ENCODE data around the gene TMEM272. TPM values are rescaled to one million over a fixed set of nuclear protein-coding genes. Genes with fewer than 3 reads are reported as not detected.

Gene TMEM272
- total and polyA plus RNA-seq, 2 donors (not counting 3 experiments of a cell fraction or from before 2014, with no cell fraction given): not detected

DNA sequence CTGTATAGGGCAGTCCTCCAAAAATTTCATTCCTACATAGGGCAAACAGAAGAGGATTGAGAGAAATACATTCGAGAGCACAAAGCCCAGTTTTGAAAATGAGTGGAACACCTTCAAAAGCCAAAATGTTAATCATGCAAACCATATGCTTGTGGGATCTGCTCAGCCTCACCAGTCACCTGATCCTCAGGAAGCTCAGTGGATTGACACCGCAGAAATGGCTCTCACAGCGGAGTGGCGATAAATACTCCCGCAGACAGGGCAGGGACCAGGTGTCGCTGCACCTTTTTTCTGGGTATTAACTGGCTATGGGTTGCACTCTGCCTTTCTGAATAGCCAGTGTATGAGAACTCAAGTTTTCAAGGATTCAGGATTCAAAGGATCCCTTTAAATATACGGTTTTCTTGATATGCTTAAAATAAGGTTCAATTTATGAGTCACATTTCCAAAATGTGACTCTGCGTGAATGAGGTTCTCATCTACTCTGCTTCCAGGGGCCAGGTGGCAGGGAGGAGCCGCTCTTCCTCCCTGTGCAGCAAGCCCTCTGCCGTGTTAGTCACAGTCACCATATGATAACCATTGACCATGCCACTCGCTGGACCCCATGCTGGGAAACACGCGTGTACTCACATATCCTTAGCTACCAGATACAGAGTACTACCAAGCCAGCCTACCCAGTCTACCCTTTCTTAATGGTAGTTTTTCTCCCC is 22.7 kb downstream of the TMEM272 start:
- Histone ChIP-seq H2AFZ (ENCODE audit: low read depth, low read length) (no peak overlapping the region), H3K27me3 (ENCODE audit: control insufficient read depth in 2 of 2, insufficient read depth in 2 of 2, low read length in 2 of 2) (peaks cover 14 to 17% of the 10 kb centered on the region in 2 experiments), H3K4me3 (replicated peaks in 1 of 3; ENCODE audit: insufficient read depth in 1 of 3, low read depth in 1 of 3, low read length in 3 of 3) (no peak overlapping the region), H3K9me1 (replicated peaks; ENCODE audit: control insufficient read depth, extremely low read depth, insufficient read depth, low read length) (no peaks in the 10 kb centered on the region), H3K9ac (replicated peaks; ENCODE audit: extremely low read depth, insufficient read depth, low read length) (no peak overlapping the region), H3K9me3 (replicated peaks; ENCODE audit: control insufficient read depth, insufficient read depth, low read length) (no peaks in the 10 kb centered on the region), H3K36me3 (ENCODE audit: control insufficient read depth in 2 of 2, extremely low read depth in 1 of 2, insufficient read depth in 2 of 2, low read length in 2 of 2) (no peaks in the 10 kb centered on the region), H4K20me1 (replicated peaks; ENCODE audit: control insufficient read depth, extremely low read depth, insufficient read depth, low read length) (no peaks in the 10 kb centered on the region), H3K27ac (ENCODE audit: insufficient read depth, low read depth, low read length) (no peak overlapping the region), H3K79me2 (ENCODE audit: control insufficient read depth, insufficient read depth, low read length) (no peaks in the 10 kb centered on the region), H3K4me2 (ENCODE audit: insufficient read depth, low read length) (no peak overlapping the region), H3K4me1 (ENCODE audit: control insufficient read depth, extremely low read depth, insufficient read depth, low read length) (no peaks in the 10 kb centered on the region)
- POLR2A ChIA-PET: interaction anchor here (0.6 kb wide), 1 partner anchor 49 kb away, joined by 6 read pairs; no protein-coding TSS in a partner anchor
- dilution Hi-C loops (cut with MboI; ENCODE audit: extremely low pct_ligation_motif_present, low sequenced_read_pairs): no loop called here
- intact Hi-C loops (cut with micrococcal nuclease): no loop called here
- FAIRE-seq (no peak), DNase-seq (ENCODE audit: low read depth, low spot score) (no peak)
- TF ChIP-seq POLR2AphosphoS5 (IDR thresholded peaks at IDR 0.05; ENCODE audit: insufficient read depth, low read depth, low read length) (no peak), EZH2 (IDR thresholded peaks at IDR 0.05; ENCODE audit: borderline replicate concordance, low read depth, low read length, severe bottlenecking) (no peak), FOS (IDR thresholded peaks at IDR 0.05; ENCODE audit: borderline replicate concordance, insufficient read depth, low read length) (no peak), MYC (IDR thresholded peaks at IDR 0.05; ENCODE audit: low read depth, low read length) (no peak), GATA2 (IDR thresholded peaks at IDR 0.05; ENCODE audit: insufficient read depth, insufficient read length, low read depth, low read length) (no peak), JUN (IDR thresholded peaks at IDR 0.05; ENCODE audit: borderline replicate concordance, insufficient read depth, insufficient read length, low read depth) (no peak), POLR2A (IDR thresholded peaks at IDR 0.05; ENCODE audit: low read depth, low read length) (no peak)
- TF ChIP-seq, protein P1, sequence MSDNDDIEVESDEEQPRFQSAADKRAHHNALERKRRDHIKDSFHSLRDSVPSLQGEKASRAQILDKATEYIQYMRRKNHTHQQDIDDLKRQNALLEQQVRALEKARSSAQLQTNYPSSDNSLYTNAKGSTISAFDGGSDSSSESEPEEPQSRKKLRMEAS (IDR thresholded peaks at IDR 0.05; ENCODE audit: insufficient read depth, insufficient read length): no peak
- TF ChIP-seq, protein P2, sequence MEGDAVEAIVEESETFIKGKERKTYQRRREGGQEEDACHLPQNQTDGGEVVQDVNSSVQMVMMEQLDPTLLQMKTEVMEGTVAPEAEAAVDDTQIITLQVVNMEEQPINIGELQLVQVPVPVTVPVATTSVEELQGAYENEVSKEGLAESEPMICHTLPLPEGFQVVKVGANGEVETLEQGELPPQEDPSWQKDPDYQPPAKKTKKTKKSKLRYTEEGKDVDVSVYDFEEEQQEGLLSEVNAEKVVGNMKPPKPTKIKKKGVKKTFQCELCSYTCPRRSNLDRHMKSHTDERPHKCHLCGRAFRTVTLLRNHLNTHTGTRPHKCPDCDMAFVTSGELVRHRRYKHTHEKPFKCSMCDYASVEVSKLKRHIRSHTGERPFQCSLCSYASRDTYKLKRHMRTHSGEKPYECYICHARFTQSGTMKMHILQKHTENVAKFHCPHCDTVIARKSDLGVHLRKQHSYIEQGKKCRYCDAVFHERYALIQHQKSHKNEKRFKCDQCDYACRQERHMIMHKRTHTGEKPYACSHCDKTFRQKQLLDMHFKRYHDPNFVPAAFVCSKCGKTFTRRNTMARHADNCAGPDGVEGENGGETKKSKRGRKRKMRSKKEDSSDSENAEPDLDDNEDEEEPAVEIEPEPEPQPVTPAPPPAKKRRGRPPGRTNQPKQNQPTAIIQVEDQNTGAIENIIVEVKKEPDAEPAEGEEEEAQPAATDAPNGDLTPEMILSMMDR (IDR thresholded peaks at IDR 0.05; ENCODE audit: extremely low read depth in 1 of 2, insufficient read depth in 1 of 2, low read depth in 1 of 2, low read length in 2 of 2): no peak
- CTCF ChIA-PET: interaction anchor here (1.2 kb wide), 1 partner anchor 23 kb away, joined by 5 read pairs; the partner anchor contains the start of gene TMEM272
- no TSS peak for BruUV-seq (replicated peaks)

Data from endothelial cell of umbilical vein (primary cell).